ENCODE measurements around the gene PFKFB3.

GRCh38 chr10:6208799-6209235 is 6.1 kb downstream of the PFKFB3 start:
- TF ChIP-seq EP300 (IDR thresholded peaks at IDR 0.05; ENCODE audit: borderline replicate concordance) (no peak), RAD21 (IDR thresholded peaks at IDR 0.05; ENCODE audit: low read depth) (no peak), REST (IDR thresholded peaks at IDR 0.05; ENCODE audit: low read depth) (no peak), EGR1 (IDR thresholded peaks at IDR 0.05) (no peak), YY1 (IDR thresholded peaks at IDR 0.05; ENCODE audit: low read depth) (no peak), TEAD4 (IDR thresholded peaks at IDR 0.05) (no peak), NFIC (IDR thresholded peaks at IDR 0.05) (no peak), FOXM1 (IDR thresholded peaks at IDR 0.05; ENCODE audit: borderline replicate concordance, low read depth) (no peak), MAX (IDR thresholded peaks at IDR 0.05) (no peak), ZBTB7A (IDR thresholded peaks at IDR 0.05; ENCODE audit: low read depth) (no peak)
- TF ChIP-seq, protein P1, sequence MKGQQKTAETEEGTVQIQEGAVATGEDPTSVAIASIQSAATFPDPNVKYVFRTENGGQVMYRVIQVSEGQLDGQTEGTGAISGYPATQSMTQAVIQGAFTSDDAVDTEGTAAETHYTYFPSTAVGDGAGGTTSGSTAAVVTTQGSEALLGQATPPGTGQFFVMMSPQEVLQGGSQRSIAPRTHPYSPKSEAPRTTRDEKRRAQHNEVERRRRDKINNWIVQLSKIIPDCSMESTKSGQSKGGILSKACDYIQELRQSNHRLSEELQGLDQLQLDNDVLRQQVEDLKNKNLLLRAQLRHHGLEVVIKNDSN (IDR thresholded peaks at IDR 0.05), result no peak
